Neural progenitor cell (in vitro differentiated cells): ENCODE results near the gene ANXA10.

ENCODE experiments used
- EZH2 ChIP-seq: fragments of 200-600 bp; sonication (generic); IDR thresholded peaks from 2 replicates; pipeline ENCODE4 v1.6.1; 2017; ENCODE audit warnings: antibody characterized with exemption, mild to moderate bottlenecking, moderate library complexity
- EZH2phosphoT487 ChIP-seq: fragments of 200-600 bp; sonication (generic); IDR thresholded peaks from 2 replicates; pipeline ENCODE4 v1.6.1; 2017; ENCODE audit warnings: antibody characterized with exemption
- TF ChIP-seq, protein P1 (sequence below): fragments of 200-600 bp; sonication (generic); IDR thresholded peaks from 2 replicates; pipeline ENCODE4 v1.5.1; 2017; ENCODE audit warnings: antibody characterized with exemption, mild to moderate bottlenecking

DNA sequence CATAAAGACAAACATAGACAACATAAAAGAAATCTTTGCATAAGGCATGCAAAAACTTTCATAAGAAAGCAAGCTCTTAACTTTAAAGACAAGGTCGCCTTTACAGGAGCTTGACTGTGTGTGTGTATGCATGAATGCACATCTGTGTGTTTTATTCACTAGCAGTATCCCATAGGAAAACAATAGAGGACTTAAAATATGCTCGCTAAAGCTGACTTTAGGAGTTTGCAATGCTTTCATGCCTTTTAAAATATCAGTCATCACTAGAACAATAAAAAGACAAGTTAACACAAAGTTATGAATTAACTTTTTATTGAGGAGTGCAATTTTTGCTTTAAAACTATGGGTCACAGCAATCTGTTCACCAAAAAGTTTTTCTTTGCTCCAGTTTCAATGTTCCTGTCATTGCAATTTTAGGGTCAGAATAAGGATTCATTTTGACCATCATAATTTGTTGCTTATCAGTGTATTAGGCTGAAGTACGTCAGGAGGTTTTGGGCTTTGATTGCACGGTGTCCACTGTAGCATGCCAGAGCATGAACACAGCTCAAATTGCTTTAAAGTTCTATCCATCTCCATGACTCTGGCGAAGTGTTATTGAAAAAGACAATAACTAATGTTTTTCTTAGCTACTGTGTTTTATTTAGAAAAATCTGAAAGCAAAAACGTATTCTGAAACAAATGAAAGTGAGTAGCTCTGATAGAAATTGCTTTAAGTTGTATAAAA lies 36.9 kb downstream of the ANXA10 start:
- TF ChIP-seq, protein P1, sequence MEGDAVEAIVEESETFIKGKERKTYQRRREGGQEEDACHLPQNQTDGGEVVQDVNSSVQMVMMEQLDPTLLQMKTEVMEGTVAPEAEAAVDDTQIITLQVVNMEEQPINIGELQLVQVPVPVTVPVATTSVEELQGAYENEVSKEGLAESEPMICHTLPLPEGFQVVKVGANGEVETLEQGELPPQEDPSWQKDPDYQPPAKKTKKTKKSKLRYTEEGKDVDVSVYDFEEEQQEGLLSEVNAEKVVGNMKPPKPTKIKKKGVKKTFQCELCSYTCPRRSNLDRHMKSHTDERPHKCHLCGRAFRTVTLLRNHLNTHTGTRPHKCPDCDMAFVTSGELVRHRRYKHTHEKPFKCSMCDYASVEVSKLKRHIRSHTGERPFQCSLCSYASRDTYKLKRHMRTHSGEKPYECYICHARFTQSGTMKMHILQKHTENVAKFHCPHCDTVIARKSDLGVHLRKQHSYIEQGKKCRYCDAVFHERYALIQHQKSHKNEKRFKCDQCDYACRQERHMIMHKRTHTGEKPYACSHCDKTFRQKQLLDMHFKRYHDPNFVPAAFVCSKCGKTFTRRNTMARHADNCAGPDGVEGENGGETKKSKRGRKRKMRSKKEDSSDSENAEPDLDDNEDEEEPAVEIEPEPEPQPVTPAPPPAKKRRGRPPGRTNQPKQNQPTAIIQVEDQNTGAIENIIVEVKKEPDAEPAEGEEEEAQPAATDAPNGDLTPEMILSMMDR: no peak
- no peak for TF ChIP-seq EZH2phosphoT487
- no peak for TF ChIP-seq EZH2
